GM21529 (cell line): ENCODE results near the gene PDGFD.

Experiments
- ATAC-seq: cut with Tn5 transposase; IDR thresholded peaks from one replicate; pipeline ENCODE4 v1.9.1; 2021; ENCODE audit not compliant: unreplicated experiment

PDGFD gene

DNA sequence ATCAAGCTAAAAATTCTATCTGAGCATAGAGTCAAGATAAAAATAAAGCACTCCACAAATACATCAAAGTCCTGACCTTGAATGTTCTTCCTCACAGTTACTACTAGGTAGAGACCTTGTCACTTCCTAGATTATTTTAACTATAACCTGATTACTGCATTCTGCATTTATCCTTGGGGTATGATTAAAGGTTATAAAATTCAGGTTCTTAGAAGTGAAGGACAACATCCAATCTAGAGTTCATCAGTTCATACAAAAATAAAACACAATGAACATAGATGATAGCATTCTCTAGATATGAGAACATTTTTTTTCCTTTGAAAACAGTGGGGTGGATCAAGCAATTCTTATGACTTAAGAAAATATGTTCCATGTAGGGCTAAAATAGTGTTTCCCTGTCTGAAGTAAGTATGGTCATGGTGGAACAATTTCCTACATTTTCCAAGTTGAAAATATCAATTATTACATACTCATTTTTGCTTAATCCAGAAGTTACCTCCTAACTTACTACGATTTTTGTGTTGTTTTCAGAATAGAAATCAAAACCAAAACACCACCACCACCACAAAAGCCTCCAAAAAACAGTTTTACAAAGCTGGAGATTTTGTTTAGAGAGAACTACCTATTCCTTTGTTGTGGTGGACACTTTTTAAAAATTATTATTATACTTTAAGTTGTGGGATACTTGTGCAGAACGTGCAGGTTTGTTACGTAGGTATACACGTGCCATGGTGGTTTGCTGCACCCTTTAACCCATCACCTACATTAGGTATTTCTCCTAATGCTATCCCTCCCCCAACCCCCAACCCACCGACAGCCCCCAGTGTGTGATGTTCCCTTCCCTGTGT, 239.6 kb downstream of the PDGFD start:
- ATAC-seq = no peak

DNA sequence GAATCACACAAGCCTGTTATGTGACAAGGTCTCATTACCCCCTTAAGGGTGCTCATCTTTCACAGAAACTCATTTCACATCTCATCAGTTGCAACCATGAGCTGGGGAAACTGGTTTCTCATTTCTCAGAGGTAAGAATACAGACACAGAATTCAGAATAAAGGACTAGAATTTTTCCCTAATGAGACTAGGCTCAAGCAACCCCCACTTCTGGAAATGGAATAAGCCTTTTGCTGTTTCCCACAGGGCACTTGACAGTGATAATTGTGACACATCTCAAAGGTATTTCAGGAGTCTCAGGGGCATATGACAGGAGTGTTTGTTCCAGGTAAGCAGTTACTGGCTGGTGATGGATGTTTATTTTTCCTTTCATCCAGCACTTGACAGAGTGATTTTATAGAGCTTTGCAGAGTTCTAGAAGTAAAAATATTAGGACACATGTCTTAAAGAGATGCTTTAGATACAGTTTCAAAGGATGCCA, 240.5 kb downstream of the PDGFD start:
- peak; percentile 35 for ATAC-seq

DNA sequence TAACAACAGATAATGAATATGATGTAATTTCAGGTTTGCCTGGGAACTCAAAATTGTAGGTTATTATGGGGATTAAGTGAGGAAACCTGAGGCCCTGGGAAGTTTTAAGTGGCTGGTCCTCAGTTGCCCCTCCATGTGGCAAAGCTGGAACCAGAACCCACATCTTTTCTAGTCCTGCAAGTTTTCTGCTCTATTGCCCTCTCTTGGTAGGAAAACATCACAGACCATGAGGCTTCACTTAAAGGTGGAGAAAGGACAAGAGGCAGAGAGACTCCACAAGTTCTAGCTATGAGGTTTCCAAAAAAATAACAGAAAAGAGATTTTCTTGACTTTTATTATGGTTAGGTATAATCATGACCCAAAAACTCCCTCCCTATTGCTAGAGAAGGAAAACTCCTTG, 243.0 kb downstream of the PDGFD start:
- no peak for ATAC-seq

DNA sequence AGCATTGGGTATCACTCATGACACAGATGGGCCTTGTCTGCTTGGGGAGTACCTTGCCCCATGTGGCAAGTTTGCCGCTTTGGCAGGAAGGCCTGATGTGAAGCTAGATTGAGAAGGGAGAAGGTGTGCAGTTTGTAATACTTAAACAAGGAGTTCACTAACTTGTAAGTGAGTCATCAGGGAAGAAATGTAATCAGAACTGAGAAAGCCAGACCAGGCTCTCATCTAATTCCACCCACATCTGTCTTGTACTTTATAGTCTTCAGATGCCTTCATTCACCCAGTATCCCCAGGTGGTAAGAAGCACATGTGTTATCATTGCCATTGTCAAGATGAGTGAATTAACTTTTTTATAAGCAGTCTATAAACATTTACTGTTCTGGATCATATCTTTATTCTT, 243.5 kb downstream of the PDGFD start:
- ATAC-seq = peak; percentile 50

- no peak for ATAC-seq
These were observed 253.2 kb downstream of the PDGFD start for GRCh38 chr11:103910721-103911120.

GRCh38 chr11:103907548-103908455, 256.1 kb downstream of the PDGFD start:
- no peak for ATAC-seq

DNA sequence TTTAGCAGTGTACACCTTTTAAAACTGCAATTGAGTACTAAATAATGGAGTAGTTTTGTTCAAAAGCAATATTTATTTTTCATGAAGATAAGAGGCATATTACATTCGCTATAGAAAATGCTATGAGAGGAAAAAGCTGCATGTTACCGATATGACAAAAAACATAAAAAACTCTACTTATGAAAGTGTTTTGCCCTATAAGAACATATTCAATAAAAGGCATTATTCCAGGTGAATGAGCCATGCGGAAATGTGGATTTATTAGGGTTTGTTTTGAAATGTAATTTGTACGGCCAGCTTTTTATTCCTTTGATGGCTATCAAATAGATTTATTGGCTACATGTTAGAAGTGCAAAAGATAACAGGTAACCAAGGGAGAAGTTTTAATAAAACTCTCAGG, 256.8 kb downstream of the PDGFD start:
- no peak for ATAC-seq

- no peak for ATAC-seq
These were observed 257.6 kb downstream of the PDGFD start for GRCh38 chr11:103906291-103906867.

GRCh38 chr11:103904324-103904667, 259.7 kb downstream of the PDGFD start:
- peak; percentile 86 for ATAC-seq

DNA sequence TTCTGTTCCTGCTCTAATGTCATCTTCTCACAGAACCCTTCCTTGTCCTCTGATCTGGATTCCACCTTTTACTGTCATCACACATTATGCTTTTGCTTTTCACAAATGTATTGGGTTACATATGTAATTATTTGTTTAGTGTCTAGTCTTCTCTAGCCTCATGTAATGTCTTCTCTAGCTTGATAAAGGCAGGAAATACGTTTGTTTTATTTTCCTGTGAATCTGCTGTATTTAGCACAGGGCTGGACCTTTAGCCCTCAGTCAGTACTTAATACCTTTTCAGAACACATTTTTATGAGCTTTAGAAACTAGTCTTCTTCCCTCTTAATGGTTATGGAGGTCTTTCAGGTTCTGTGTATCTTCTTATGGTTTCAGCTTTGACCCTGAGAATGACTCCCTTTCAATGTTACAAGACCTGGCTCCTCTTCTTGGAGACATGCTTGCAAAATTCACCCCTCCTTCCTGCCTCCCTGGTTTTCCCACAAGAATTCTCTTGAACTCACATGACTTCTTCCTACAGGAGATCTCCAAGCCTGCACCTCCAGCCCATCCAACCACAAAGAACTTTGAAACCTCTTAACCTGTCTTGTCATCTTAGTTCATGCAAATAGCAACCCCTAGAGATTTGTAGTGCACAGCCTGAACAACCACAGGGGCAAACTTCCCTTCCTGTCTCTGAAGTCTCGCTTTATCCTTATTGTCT, 260.2 kb downstream of the PDGFD start:
- peak; percentile 85 for ATAC-seq

DNA sequence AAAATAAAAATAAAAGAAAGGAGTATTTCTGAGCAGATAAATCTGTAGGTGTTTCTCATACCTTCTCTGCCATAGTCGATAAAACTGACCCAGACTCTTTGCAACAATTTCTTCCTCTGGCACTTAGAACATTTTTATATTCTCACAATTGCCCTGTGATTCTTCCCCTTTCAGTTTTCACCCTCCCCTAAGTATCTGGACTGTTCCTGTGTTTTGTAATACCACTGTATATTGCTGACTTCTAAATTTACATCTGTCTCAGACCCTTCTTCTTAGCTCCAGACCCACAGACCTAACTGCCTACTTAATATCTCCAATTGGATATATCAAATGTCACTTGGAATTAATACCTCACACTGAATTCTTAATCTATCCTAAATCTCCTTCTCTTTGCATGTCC, 261.0 kb downstream of the PDGFD start:
- no peak for ATAC-seq

DNA sequence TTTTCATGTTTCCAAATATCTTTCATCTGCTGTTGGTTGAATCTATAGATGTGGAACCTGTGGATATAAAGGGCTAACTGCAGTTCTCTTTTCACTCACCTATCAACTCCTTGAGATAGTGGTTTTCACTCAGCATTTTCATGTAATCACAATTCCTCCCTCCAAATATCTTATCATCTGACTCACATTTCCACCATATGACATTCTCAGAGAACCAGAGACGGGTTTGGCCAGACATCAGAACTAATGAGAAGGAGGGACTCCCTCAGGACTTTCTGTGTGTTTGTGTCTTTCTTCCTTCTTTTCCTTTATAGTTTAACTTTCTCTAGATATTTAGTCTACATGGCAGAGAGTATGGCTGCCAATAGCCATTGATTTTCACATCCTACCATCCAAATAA, 262.3 kb downstream of the PDGFD start:
- no peak for ATAC-seq

DNA sequence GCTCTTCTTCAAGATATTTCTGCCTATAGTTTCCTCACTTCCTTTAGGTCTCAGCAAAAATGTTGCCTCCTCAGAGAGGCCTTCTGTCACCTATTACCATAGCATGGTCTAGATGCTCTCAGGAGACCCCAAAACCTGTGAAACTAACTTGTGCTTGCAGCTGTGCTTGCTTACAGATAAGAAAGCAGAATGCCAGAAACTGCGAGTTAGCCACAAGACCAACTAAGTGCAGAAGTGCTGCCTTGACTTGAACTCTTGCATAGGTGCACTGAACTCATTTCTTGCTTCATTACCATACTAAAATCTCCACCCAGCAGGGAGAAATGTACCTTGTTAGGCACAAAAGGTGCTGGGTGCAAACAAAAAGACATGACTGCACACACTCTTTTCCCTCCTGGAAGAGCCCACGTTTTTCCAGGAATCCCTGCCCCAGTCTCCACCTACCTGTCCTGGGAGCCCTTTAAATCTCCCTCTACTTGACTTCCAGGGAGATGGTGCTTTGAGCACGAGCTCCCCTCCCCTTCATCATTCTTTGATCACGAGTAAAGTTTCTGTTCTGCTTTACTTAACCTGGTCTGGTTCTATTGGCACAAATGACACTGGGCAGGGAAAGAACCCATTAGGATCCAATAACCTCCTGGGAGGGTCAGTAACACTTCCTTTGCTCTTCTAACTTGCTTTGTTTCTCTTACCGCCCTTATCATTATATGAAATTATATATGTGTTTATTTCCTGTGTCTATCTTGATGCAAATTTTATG, 265.2 kb downstream of the PDGFD start:
- ATAC-seq = peak; percentile 75

DNA sequence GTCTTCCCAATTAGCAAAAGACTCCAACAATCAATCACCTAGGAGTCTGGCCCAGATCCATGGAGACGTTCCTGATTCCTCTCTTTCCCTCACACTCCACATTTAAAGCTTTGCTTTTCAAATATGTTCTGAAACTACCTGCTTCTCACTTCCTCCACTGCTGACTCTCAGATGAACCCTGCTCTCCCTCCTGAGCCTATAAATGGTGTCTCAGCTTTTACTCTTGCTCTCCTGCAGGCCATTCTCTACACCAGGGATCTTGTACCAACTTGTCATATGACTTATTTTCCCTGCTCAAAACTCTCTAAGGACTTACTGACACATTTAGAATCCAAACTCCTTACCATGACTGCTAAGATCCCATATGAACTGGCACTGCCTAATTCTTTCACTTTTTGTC, 265.9 kb downstream of the PDGFD start:
- peak; percentile 64 for ATAC-seq

DNA sequence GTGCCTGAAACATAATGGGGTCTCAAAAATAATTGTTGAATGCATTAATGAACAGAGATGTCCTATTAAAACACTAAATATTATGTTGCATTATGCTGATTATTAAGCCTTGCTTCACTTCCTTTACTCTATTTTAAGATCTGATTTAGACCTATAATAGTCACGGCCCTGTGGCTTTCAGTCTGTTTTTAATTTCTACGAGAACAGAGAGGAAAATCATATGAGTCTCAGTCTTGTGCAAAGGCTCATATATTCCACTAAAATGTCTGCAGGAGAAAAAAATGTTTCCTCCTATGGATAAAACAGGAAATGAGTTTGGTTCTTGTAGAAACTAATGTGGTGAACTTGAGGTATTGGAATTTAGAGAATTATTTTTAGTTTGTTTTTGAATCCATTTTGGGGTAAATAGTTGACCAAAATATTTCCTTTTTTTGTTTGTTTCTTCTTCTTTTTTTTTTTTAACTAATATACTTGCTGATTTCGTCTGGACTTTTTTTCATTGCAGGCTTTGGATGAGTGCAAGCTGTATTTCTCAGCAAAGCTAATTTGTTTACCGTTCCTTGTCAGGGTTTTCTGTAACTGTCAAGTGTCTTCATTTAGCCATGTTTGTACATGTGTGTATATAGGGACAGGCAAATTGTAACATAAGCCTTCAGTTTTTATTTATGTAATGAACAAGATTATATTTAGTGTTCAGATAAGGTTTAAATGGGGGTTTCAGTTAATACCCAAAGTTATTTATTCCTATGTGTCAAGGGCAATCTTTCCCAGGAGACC, 266.6 kb downstream of the PDGFD start:
- peak; percentile 23 for ATAC-seq

DNA sequence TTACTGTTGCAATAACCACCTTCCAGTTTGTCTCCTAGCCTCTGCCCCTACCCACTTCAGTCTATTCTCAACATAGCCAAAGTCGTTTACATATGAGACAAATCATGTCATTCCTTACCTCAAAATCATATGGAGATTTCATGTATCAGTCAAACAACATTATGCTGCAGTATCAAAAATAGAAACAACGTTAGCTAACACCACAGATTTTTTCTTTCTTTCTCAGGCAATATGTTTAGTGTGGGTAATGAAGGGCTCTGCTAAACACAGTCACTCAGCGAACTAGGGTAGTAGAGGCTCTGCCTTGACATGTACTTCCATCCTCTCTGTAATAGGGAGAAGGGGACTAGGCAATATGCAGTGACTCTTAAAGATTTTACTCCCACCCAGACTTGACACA, 268.8 kb downstream of the PDGFD start:
- no peak for ATAC-seq

GRCh38 chr11:103894673-103895072, 269.3 kb downstream of the PDGFD start:
- ATAC-seq = no peak

DNA sequence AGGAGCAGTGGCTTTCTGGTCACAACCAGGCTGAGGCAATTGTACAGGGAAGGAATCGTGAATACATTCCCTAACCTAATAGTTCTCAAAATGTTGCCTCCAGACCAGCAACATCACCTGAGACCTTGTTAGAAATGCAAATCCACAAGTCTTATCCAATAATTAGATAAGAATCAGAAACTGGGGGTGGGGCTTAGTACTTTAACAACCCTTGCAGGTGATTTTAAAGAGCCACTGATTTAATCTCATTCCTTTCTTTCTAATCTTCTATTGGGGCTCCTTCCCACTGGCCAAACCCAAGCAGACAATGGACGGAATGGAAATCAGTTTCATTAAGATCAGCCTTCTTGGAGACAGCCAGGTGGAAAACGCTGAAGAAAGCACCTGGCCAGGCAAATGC, 269.9 kb downstream of the PDGFD start:
- no peak for ATAC-seq

GRCh38 chr11:103893371-103893770, 270.6 kb downstream of the PDGFD start:
- ATAC-seq = no peak

GRCh38 chr11:103892603-103893002, 271.3 kb downstream of the PDGFD start:
- ATAC-seq = no peak
